ENCODE results near the gene PCBD1.
A peak's percentile ranks its signal among the peaks of the same experiment; 100 is the strongest.
"Not testable (repeated sequence)": the region's sequence is repeated elsewhere in the genome, so short reads cannot be mapped to it uniquely, and the experiment has no call there.

Gene PCBD1

GRCh38 chr10:70887804-70888800 lies at the start of gene PCBD1:
Gene PCBD1, minus strand, starts transcription at chr10:70888565. Its CDS starts 32 bp downstream, at chr10:70888533.
- peak; percentile 71 for DNase-seq

DNA sequence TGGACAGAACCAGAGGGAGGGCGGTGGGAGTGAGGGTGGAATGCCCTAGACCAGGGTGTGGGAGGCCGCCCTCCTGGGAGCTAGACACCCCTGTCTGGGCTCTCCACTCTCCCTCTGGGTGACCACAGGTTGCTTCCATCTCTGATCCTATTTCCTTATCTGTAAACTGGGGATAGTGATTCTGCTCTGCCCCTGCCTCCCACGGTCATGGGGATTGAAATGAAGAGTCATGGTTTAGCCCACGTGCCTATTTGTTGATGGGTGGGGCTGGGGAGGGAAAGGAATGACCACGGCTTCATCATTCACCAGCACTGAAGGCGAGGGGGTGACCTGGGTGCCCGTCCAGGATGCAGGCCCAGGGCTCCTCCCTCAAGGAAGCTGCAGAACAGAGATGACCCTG lies 49.3 kb upstream of the PCBD1 start:
- DNase-seq: no peak

DNA sequence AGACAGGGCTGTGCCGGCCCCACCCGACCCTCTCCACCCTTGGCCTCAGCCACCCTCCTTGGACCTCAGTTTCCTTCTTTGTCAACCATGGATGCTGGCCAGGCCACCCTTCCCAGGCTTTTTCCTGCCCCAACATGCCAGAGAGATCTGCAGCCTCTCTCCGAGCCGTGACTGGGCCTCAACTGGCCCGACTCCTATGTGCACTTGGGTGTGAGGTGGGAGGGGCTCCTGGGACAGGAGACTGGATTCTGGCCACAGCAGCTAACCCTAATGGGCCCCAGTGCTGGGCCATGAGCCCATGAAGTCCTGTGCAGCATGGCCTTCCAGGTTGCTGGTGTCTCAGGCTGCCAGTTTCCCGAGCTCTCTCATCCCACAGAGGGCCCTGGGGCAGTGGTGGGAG lies 47.7 kb upstream of the PCBD1 start:
- no peak for DNase-seq

DNA sequence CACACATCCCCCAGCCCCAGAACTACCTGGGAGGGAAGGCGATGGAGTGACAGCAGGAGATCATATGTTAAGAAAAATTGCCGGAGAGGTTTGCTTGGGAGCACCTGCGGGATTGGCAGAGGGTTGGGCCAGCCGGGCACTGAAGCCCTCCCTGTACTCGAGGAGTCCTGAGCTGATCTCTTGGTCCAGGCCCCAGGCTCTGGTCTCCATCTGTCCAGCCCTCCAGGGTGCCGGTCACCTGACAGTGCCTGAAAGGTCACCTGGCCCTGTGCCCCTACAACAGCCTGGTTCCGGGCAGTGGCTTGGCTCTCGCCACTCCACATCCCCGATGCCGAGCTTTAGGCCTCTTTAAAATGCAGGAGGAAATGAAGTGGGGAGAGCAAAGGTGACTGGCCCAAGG lies 47.3 kb upstream of the PCBD1 start:
- no peak for DNase-seq

GRCh38 chr10:70935125-70935625 lies 46.8 kb upstream of the PCBD1 start:
- DNase-seq: no peak

GRCh38 chr10:70934701-70935100 lies 46.3 kb upstream of the PCBD1 start:
- DNase-seq: no peak

GRCh38 chr10:70932392-70933196 lies 44.2 kb upstream of the PCBD1 start:
- no peak for DNase-seq

GRCh38 chr10:70931168-70931815 lies 42.9 kb upstream of the PCBD1 start:
- no peak for DNase-seq

GRCh38 chr10:70930263-70931000 lies 42.1 kb upstream of the PCBD1 start:
- DNase-seq: no peak

- no peak for DNase-seq
These were observed 39.8 kb upstream of the PCBD1 start for GRCh38 chr10:70928140-70928539.

DNA sequence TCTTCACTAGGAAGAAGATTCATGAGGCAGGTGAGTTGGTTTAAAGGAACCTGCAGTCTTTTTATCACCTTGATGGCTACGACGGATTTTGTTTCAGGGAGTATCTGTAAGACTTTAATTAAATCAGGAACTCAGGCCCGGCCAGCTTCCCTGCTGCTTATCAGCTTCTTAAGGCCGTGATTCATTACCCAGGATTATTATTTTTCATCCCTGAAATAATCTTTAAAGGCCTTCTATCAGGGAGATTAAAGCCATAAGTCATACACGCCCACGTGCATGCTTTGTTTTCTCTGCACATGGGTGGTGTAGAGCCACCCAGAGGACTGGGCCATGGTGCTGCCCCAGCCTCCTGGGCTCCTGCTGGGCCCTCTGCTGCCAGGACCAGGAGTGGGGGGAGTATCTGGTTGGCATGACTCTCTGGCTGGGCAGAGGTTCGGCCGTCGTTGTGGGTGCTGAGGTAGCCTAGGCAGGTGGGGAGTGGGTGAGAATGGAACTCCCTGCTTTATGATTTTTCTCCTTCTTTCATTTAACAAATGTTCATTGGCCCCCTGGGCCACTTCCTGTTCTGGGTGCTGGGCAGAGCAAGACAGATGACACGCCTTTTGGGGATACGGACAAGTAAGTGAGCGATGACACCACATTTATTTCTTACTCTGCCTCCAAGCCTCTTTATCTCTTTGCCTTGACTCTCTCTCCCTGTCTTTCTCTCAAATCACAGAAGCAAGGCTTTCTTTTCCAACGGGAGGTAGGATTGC lies 39.0 kb upstream of the PCBD1 start:
- no peak for DNase-seq

DNA sequence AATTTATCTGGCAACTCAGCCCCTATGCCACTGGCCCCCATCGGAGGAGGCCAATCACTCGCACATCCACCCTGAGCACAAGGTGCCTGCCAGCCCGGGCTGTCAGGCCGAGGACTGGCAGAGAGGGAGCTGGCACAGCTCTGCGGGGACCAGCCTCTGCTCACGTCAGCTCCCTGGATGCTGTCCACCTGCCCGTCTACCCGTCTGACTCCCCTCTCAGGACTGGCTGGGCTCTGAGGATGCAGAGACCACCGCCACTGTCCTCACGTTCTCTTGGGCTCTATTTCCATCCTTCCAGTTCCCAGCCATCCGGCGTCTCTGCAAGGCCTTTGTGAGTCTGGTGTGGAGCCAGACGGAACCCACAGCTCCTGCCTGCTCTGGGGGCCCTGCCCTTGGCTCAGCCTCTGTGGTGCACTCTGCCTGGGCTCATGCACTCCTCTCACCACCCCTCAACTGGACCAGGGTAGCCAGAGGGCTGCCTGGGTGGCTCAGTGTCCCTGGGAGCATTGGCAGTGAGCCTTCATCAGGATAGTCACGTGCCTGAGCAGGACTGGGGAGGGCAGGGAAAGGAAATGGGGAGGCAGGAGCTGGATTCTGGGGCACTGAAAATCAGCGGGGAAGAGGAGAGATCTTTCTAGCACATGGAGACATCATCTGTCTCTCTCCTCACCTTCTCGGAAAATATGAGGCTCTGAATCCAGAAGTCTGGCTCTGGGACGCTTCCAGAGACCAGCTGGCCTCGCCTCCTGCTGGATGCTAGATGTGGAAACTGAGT lies 38.0 kb upstream of the PCBD1 start:
- no peak for DNase-seq

GRCh38 chr10:70925377-70926225 lies 37.2 kb upstream of the PCBD1 start:
- DNase-seq: peak; percentile 27

DNA sequence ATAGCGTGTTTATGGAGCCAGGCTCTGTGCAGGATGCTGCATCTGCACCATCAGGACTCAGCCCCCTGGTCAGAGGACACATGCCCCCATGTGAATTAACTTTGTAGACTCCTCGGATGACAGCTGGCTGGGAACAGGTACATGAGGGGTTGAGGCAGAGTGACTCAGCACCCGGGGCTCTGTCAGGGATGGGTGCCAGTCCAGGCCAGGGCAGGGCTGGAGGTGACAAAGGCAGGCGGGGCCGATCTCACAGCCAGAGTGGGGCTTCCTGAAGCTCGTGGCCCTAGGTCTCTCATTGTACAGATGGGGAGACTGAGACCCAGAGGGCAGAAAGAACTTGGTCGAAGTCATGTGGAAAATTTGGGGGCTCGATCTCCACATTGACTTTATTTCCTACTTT lies 35.3 kb upstream of the PCBD1 start:
- DNase-seq: no peak

GRCh38 chr10:70921285-70921684 lies 32.9 kb upstream of the PCBD1 start:
- no peak for DNase-seq

DNA sequence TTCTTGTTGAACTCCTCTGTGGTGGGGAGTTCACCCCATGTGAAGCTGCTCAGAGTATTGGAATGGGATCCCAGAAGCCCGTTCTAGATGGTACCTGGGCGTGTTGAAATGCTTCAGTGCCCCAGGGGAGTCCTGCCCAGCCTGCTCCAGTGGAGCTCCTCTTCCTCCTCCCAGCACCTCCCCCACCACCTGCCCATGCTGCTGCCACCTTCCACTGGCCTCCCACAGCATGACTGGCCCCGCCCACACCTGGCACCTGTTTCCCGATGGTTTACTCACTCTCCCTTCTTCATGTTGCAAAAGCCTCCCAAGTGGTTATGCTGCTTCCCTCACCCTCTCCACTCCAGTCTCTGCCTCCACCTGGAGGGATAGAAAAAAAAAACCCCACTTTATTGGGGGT lies 32.2 kb upstream of the PCBD1 start:
- no peak for DNase-seq

GRCh38 chr10:70919906-70920305 lies 31.5 kb upstream of the PCBD1 start:
- not testable (repeated sequence) for DNase-seq

DNA sequence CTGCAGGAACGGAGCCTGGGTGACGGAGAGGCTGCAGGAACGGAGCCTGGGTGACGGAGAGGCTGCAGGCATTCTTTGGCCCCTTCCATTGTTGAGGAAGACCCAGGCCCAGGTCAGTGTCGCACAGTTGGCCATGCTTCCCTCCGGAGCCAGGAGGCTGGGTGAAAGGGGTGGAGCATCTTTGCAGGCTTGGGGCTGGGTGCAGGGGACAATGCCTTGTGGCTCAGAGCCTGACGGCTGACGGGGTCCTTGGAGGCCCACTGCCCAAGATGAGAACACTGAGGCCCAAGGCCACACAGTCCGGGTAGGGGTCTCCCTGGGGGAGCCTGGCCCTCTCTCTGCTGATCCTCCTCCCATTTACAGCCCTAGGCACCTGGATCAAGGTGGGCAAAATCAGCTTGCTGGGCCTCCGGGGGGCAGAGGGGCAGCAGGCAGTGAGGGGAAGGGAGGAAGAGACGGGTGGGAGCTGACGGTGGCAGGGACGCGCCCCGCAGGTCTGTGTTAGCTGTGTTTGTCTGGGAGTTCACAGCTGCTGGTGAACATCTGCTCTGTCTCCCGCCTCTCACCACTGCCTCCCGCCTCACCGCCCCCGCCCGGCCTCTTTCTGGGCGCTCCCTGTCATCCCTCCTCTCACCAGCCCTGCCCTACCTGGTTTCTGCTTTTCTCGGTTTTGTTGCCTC lies 30.6 kb upstream of the PCBD1 start:
- DNase-seq: no peak

- DNase-seq: no peak
These were observed 29.3 kb upstream of the PCBD1 start for GRCh38 chr10:70917635-70918034.
